ENCODE results near the gene SF3B4. TPM values are rescaled to one million over a fixed set of nuclear protein-coding genes. Genes with fewer than 3 reads are reported as not detected.

Gene SF3B4
- total and polyA plus RNA-seq, 2 of the 13 experiments (the other 11 are each of a cell fraction or from before 2014, with no cell fraction given), result 13.8 to 14.8 TPM

- TF ChIP-seq ZNF772 (CRISPR knock-in tag; IDR thresholded peaks at IDR 0.05) (no peak; the same call in 1 of the 2 replicates), ZBED4 (CRISPR knock-in tag; IDR thresholded peaks at IDR 0.05; ENCODE audit: borderline replicate concordance) (peak; percentile 55; the same call in 1 of the 2 replicates), ZMYM2 (CRISPR knock-in tag; IDR thresholded peaks at IDR 0.05) (0 out of 2 replicates have a peak, but pooled peaks have one; percentile 16), ZNF691 (CRISPR knock-in tag; IDR thresholded peaks at IDR 0.05; ENCODE audit: borderline replicate concordance, low read depth) (peak; percentile 29; the same call in 1 of the 2 replicates), NFYC (CRISPR knock-in tag; IDR thresholded peaks at IDR 0.05) (peak; percentile 93), MBD4 (IDR thresholded peaks at IDR 0.05; ENCODE audit: borderline replicate concordance, low read length) (no peak), MIXL1 (CRISPR knock-in tag; IDR thresholded peaks at IDR 0.05) (0 out of 2 replicates have a peak, but pooled peaks have one; percentile 11), LBX2 (CRISPR knock-in tag; IDR thresholded peaks at IDR 0.05; ENCODE audit: borderline replicate concordance) (0 out of 2 replicates have a peak, but pooled peaks have one; percentile 31), CERS6 (CRISPR knock-in tag; IDR thresholded peaks at IDR 0.05) (no peak), MEF2D (CRISPR knock-in tag; IDR thresholded peaks at IDR 0.05) (peak; percentile 17; the same call in 1 of the 2 replicates), ZNF816 (CRISPR knock-in tag; IDR thresholded peaks at IDR 0.05; ENCODE audit: borderline replicate concordance) (no peak), CREB1 (IDR thresholded peaks at IDR 0.05) (peak; percentile 80), CREB1 (CRISPR knock-in tag; IDR thresholded peaks at IDR 0.05) (peak; percentile 92), MAF1 (CRISPR knock-in tag; IDR thresholded peaks at IDR 0.05; ENCODE audit: borderline replicate concordance) (no peak; the same call in 1 of the 2 replicates), IRX3 (CRISPR knock-in tag; IDR thresholded peaks at IDR 0.05; ENCODE audit: borderline replicate concordance, low read depth) (no peak), FOXO1 (CRISPR knock-in tag; IDR thresholded peaks at IDR 0.05) (peak; percentile 51; the same call in 1 of the 2 replicates), MLX (CRISPR knock-in tag; IDR thresholded peaks at IDR 0.05) (peak; percentile 27), PHB2 (IDR thresholded peaks at IDR 0.05; ENCODE audit: partially characterized antibody) (no peak), HHEX (CRISPR knock-in tag; IDR thresholded peaks at IDR 0.05) (no peak), ATF2 (CRISPR knock-in tag; IDR thresholded peaks at IDR 0.05) (peak; percentile 66; the same call in 1 of the 2 replicates)
These were observed 41.0 kb downstream of the SF3B4 start (continued) for GRCh38 chr1:149886396-149887195.

Data from HepG2 (cell line).